Pancreas (tissue), 10 donors: ENCODE data around the gene SPIB. TPM values are rescaled to one million over a fixed set of nuclear protein-coding genes. Genes with fewer than 3 reads are reported as not detected.
A peak's percentile ranks its signal among the peaks of the same experiment; 100 is the strongest.

Source experiments
- ATAC-seq, 4 donors: fragments of 200-7000 bp; cut with Tn5 transposase; one replicate each; pipeline versions ENCODE4 v1.8.0 to v1.9.1; 2020; ENCODE audit warnings: mild to moderate bottlenecking in 4 of 4, moderate library complexity in 4 of 4
- DNase-seq, 6 donors: peaks; one replicate each; pipeline ENCODE4 v3.0.0-alpha.2; 2020
- FAIRE-seq: peaks from 2 replicates; lab custom pipeline; 2012; peaks lifted over from hg19 to GRCh38; lab: Jason Lieb, UNC
- H3K27ac ChIP-seq, 4 donors: fragments of 200-600 bp; sonication (generic); 1 replicate in 3 of 4; 2 replicates in 1 of 4; pipeline versions ENCODE4 v1.5.0 to v1.8.0; 2020
- H3K27me3 ChIP-seq, 4 donors: fragments of 200-600 bp; one replicate each; pipeline ENCODE4 v1.8.0; 2021
- H3K36me3 ChIP-seq, 3 donors: fragments of 200-600 bp; sonication (generic) in 1 of 3; one replicate each; pipeline versions ENCODE4 v1.5.0 to v1.8.0; 2020 to 2021
- H3K4me1 ChIP-seq, 3 donors: fragments of 200-600 bp; one replicate each; pipeline ENCODE4 v1.8.0; 2021
- H3K4me3 ChIP-seq, 4 donors: fragments of 200-600 bp; sonication (generic) in 2 of 4; one replicate each; pipeline versions ENCODE4 v1.5.0 to v1.8.0; 2020 to 2021
- H3K9me3 ChIP-seq, 4 donors: fragments of 200-600 bp; one replicate each; pipeline ENCODE4 v1.8.0; 2021
- WGBS, 2 donors: extraction: QIAGEN DNeasy Blood & Tissue Kit; methylation state at CpG; one replicate each; pipeline ENCODE4 v1.1.7; 2013; 5-methylcytosine and 5-hydroxymethylcytosine counted together
- intact Hi-C, 3 donors: fragments of 100-400 bp; cut with DNase I; formaldehyde crosslinking; loops; one replicate each; pipeline versions ENCODE4 v1.11.1 to v1.14.2; 2022
- polyA plus RNA-seq, 2 donors: library from polyadenylated mRNA; stranded (reverse); fragments of 200-250 nt; gene quantifications; one replicate each; pipeline ENCODE4 v1.2.3, GENCODE V29; 2013
- total RNA-seq, 6 donors: library from RNA; stranded (reverse); fragmentation: NEBNext Ultra II Directional in 4 of 6; extraction: Animal tissue kit (Norgen Biotek cat#: 25700) in 4 of 6; gene quantifications; one replicate each; pipeline versions ENCODE4 v1.2.1 to v1.2.4, GENCODE V29; 2021 to 2023
- TF ChIP-seq, protein P1 (sequence below), 4 donors: fragments of 200-600 bp; sonication (generic) in 3 of 4; IDR thresholded peaks; one replicate each; pipeline versions ENCODE4 v1.5.0 to v1.8.0; 2021; ENCODE audit warnings: antibody characterized with exemption in 4 of 4
- donor health status: healthy with polysubstance abuse.
- donor health status: DM: no; HTN: no; CAD: no; lungs with moderate emphysema.
- donor health status: DM: no; HTN: no; CAD: no.
- donor health status: control.
- donor health status: control.
- donor health status: Bipolar disorder and iron deficiency.
- donor health status: DM: yes; HTN: yes; CAD: no.
- donor health status: DM: no; HTN: no; CAD: no.
- donor health status: DM: no; HTN: no; CAD: no.
- donor health status: DM: yes; HTN: yes; CAD: no.

The SPIB gene
- total and polyA plus RNA-seq, 8 donors, result 0.09 to 25.6 (median 1.1) TPM

DNA sequence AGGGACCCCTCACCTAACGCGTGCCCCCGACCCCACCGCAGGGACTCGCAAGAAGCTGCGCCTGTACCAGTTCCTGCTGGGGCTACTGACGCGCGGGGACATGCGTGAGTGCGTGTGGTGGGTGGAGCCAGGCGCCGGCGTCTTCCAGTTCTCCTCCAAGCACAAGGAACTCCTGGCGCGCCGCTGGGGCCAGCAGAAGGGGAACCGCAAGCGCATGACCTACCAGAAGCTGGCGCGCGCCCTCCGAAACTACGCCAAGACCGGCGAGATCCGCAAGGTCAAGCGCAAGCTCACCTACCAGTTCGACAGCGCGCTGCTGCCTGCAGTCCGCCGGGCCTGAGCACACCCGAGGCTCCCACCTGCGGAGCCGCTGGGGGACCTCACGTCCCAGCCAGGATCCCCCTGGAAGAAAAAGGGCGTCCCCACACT, 9.3 kb downstream of the SPIB start:
- TF ChIP-seq, protein P1, sequence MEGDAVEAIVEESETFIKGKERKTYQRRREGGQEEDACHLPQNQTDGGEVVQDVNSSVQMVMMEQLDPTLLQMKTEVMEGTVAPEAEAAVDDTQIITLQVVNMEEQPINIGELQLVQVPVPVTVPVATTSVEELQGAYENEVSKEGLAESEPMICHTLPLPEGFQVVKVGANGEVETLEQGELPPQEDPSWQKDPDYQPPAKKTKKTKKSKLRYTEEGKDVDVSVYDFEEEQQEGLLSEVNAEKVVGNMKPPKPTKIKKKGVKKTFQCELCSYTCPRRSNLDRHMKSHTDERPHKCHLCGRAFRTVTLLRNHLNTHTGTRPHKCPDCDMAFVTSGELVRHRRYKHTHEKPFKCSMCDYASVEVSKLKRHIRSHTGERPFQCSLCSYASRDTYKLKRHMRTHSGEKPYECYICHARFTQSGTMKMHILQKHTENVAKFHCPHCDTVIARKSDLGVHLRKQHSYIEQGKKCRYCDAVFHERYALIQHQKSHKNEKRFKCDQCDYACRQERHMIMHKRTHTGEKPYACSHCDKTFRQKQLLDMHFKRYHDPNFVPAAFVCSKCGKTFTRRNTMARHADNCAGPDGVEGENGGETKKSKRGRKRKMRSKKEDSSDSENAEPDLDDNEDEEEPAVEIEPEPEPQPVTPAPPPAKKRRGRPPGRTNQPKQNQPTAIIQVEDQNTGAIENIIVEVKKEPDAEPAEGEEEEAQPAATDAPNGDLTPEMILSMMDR (IDR thresholded peaks at IDR 0.05), result no peak
- peak; percentile 64 to 88 (median 82) for DNase-seq
- H3K4me3 ChIP-seq, result peak overlapping the region in 2 of 4 donors; percentile 24 to 31
- intact Hi-C loops, result no loop called here
- H3K9me3 ChIP-seq, result no peaks in the 10 kb centered on the region
- ATAC-seq, result peak; percentile 24 to 65 (median 54)
- no peaks in the 10 kb centered on the region for H3K36me3 ChIP-seq
- H3K27ac ChIP-seq, result peak overlapping the region in 2 of 4 donors; percentile 33 to 50
- peaks cover 0 to 9% (median 3%) of the 10 kb centered on the region in 3 donors for H3K4me1 ChIP-seq
- H3K27me3 ChIP-seq, result no peaks in the 10 kb centered on the region
- 9 to 13% methylated on average over 37 to 38 of the region's 38 CpGs for WGBS, 2 donors
- FAIRE-seq, result no peak

DNA sequence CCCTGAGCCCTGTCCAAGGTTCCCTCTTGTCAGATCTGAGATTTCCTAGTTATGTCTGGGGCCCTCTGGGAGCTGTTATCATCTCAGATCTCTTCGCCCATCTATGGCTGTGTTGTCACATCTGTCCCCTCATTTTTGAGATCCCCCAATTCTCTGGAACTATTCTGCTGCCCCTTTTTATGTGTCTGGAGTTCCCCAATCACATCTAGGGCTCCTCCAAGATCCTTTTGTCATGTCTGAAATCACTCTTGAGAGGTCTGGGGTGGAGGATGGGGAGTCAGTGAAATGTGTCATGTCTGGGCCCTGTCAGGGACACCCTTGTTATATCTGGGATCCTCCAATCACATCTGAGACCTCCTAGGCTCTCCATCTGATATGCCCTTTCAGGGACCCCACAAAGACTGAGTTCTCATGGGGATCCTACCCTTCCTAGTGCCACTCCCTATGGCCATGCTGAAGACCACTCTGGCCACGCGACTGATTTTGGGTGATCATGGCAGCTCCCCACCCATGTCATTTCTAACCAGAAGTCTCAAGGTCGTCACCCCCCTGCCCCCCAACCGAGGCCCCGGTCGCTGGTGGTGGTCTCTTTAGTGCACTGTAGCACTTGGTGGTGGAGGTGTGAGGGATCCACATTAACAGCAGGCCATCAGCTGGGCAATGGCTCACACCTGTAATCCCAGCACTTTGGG, 10.2 kb downstream of the SPIB start:
- H3K4me3 ChIP-seq, result no peak overlapping the region
- ATAC-seq, result no peak
- intact Hi-C loops, result no loop called here
- no peak for DNase-seq
- H3K9me3 ChIP-seq, result no peaks in the 10 kb centered on the region
- TF ChIP-seq, protein P1 (IDR thresholded peaks at IDR 0.05), result no peak
- H3K36me3 ChIP-seq, result no peaks in the 10 kb centered on the region
- no peak for FAIRE-seq
- no peaks in the 10 kb centered on the region for H3K27me3 ChIP-seq
- peaks cover 0 to 9% (median 3%) of the 10 kb centered on the region in 3 donors for H3K4me1 ChIP-seq
- 61 to 77% methylated on average over 7 of the region's 7 CpGs for WGBS, 2 donors
- no peak overlapping the region for H3K27ac ChIP-seq

GRCh38 chr19:50430888-50431342, 12.2 kb downstream of the SPIB start:
- no peak for DNase-seq
- peaks cover 0 to 9% (median 3%) of the 10 kb centered on the region in 3 donors for H3K4me1 ChIP-seq
- H3K36me3 ChIP-seq, result no peaks in the 10 kb centered on the region
- no peak for ATAC-seq
- WGBS, 2 donors, result 39 to 43% methylated on average over 13 of the region's 13 CpGs
- peak overlapping the region; percentile 44 to 67 (median 56) for H3K4me3 ChIP-seq
- H3K27me3 ChIP-seq, result no peaks in the 10 kb centered on the region
- FAIRE-seq, result no peak
- H3K9me3 ChIP-seq, result no peaks in the 10 kb centered on the region
- intact Hi-C loops, result no loop called here
- TF ChIP-seq, protein P1 (IDR thresholded peaks at IDR 0.05), result no peak
- peak overlapping the region in 2 of 4 donors; percentile 79 to 81 for H3K27ac ChIP-seq

GRCh38 chr19:50431343-50432220, 12.8 kb downstream of the SPIB start:
- H3K4me3 ChIP-seq, result peak overlapping the region; percentile 44 to 67 (median 56)
- peak overlapping the region in 3 of 4 donors; percentile 31 to 81 (median 79) for H3K27ac ChIP-seq
- no peaks in the 10 kb centered on the region for H3K9me3 ChIP-seq
- ATAC-seq (peak; percentile 88 to 97 (median 94)), DNase-seq (peak; percentile 77 to 93 (median 88)), FAIRE-seq (no peak)
- H3K27me3 ChIP-seq, result no peaks in the 10 kb centered on the region
- intact Hi-C loops, result no loop called here
- 2 to 5% methylated on average over 38 to 54 of the region's 54 CpGs for WGBS, 2 donors
- no peaks in the 10 kb centered on the region for H3K36me3 ChIP-seq
- H3K4me1 ChIP-seq, result peaks cover 0 to 9% (median 3%) of the 10 kb centered on the region in 3 donors
- TF ChIP-seq, protein P1 (IDR thresholded peaks at IDR 0.05), result no peak
